GM21723 (cell line): ENCODE data around the gene IL17RE.
"Not testable (repeated sequence)": the region's sequence is repeated elsewhere in the genome, so short reads cannot be mapped to it uniquely, and the experiment has no call there.

ENCODE experiments used
- ATAC-seq: cut with Tn5 transposase; IDR thresholded peaks from one replicate; pipeline ENCODE4 v1.9.1; 2021; ENCODE audit warnings: mild to moderate bottlenecking, moderate library complexity; ENCODE audit not compliant: unreplicated experiment

Gene IL17RE

DNA sequence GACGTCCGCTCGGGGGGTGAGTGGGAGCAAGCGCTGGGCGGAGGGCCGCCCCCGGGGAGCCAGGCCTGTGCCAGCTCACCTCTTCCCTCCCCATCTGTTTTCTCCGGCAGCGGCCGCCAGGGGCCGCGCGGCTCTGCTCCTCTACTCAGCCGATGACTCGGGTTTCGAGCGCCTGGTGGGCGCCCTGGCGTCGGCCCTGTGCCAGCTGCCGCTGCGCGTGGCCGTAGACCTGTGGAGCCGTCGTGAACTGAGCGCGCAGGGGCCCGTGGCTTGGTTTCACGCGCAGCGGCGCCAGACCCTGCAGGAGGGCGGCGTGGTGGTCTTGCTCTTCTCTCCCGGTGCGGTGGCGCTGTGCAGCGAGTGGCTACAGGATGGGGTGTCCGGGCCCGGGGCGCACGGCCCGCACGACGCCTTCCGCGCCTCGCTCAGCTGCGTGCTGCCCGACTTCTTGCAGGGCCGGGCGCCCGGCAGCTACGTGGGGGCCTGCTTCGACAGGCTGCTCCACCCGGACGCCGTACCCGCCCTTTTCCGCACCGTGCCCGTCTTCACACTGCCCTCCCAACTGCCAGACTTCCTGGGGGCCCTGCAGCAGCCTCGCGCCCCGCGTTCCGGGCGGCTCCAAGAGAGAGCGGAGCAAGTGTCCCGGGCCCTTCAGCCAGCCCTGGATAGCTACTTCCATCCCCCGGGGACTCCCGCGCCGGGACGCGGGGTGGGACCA, 30.4 kb downstream of the IL17RE start:
- ATAC-seq, result peak; percentile 71

DNA sequence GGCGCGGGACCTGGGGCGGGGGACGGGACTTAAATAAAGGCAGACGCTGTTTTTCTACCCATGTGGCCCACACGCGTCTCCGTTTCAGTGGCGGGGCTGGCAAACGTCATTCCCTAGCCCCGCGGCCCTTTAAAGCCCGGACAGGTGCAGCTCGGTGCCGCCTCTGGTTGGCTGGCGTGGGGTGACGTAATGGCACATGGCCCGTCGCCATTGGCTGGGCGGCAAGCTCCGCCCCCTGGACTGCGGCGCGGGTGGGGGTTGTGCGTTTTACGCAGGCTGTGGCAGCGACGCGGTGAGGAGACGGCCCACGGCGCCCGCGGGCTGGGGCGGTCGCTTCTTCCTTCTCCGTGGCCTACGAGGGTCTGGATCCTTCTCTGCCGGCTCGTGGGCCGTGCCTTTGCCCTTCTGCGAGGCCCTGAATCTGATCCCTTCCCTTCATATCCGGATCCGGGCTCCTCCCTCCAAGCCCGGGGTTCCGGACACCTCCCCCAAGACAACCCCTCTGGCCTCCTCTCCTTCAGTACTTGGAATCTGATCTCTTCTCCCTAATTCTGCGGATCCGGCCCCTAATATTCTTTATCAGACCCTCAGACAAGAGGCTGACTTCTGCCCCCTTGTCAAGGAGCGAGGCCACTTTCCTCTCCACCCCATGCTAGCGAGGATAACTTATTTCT, 31.1 kb downstream of the IL17RE start, which contains the start of gene CRELD1:
Gene CRELD1 (plus strand): TSS at position 274 of the 674 bp plus-strand sequence. CDS start 605 bp downstream, outside the sequence.
- ATAC-seq, result peak; percentile 92

- ATAC-seq, result no peak
Measured at GRCh38 chr3:9934235-9934621, 31.6 kb downstream of the IL17RE start.

DNA sequence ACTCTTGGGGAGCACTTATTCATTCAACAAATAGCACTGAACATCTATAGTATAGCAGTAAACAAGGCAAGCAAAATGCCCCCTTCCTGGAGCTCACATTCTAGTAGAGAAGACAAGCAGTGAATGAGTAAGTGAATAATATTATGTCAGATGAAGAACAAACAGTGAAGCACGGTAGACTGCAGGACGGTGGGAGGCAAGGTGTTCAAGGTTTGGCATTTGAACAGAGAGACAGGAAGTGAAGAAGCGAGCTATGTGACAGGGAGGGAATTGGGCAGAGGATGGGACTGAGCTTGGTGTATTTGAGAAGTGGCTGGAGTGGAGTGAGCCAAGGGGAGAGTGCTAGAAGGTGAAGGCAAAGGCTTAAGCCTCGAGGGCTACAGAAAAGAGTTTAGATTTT, 32.3 kb downstream of the IL17RE start:
- no peak for ATAC-seq

DNA sequence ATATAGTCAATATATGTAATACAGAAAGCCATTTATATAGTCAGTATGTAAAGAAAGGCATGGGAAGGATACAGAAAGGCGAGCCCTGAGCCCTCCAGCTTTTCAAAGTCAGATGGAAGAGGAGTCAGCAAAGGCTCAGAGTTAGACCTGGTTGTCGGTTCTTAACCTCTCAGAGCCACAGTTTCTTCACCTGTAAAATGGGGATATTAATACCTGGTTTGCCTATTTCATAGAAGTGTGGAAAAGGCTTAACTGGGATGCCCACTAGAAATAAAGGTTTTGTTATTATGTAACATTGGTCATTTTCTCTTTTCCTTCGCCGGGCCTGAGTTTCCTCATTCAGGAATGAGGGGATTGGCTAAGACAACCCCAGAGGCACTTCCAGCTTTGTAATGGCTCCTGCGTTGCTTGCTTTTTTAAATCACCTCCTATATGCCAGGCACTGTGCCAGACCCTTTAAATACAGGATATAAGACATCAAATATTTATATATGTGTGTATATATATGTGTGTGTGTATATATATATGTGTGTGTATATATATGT, 33.4 kb downstream of the IL17RE start:
- no peak for ATAC-seq

GRCh38 chr3:9937486-9938238, 35.0 kb downstream of the IL17RE start:
- ATAC-seq, result no peak

DNA sequence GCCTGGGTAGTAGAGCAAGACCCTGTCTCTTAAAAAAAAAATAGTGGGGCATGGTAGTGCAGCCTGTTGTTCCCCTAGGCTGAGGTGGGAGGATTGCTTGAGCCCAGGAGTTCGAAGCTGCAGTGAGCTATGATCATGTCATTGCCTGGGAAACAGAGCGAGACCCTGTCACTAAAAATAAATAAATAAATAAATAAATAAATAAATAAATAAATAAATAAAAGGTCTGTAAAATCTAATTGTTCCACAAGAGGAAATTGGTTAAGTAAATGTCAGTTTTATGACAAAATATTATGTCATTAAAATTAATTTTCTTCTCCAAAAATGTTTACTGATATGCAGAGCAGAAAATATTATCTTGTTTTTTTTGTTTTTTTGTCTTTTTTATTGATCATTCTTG, 36.3 kb downstream of the IL17RE start:
- ATAC-seq, result no peak

DNA sequence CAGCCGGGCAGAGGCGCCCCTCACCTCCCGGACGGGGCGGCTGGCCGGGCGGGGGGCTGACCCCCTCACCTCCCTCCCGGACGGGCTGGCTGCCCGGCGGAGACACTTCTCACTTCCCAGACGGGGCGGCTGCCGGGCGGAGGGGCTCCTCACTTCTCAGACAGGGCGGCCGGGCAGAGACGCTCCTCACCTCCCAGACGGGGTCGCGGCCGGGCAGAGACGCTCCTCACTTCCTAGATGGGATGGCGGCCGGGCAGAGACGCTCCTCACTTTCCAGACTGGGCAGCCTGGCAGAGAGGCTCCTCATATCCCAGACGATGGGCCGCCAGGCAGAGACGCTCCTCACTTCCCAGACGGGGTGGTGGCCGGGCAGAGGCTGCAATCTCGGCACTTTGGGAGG, 37.3 kb downstream of the IL17RE start:
- ATAC-seq, result not testable (repeated sequence)

- no peak for ATAC-seq
Measured at GRCh38 chr3:9940746-9941145, 38.1 kb downstream of the IL17RE start.

DNA sequence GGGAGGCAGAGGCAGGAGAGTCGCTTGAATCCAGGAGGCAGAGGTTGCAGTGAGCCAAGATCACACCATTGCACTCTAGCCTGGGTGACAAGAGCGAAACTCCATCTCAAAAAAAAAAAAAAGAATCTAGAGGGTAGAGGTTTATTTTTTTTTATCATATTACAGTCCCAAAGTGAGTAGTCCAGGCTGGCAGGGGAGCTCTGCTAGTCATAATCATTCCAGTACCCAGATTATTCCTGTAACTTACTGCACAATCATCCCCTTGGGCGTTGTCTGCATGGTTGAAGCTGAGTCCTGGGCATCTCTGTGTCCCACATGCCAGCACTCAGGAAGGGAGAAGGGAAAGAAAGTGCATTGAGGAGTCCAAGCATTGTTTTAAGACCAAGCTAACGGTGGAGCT, 39.5 kb downstream of the IL17RE start:
- no peak for ATAC-seq

DNA sequence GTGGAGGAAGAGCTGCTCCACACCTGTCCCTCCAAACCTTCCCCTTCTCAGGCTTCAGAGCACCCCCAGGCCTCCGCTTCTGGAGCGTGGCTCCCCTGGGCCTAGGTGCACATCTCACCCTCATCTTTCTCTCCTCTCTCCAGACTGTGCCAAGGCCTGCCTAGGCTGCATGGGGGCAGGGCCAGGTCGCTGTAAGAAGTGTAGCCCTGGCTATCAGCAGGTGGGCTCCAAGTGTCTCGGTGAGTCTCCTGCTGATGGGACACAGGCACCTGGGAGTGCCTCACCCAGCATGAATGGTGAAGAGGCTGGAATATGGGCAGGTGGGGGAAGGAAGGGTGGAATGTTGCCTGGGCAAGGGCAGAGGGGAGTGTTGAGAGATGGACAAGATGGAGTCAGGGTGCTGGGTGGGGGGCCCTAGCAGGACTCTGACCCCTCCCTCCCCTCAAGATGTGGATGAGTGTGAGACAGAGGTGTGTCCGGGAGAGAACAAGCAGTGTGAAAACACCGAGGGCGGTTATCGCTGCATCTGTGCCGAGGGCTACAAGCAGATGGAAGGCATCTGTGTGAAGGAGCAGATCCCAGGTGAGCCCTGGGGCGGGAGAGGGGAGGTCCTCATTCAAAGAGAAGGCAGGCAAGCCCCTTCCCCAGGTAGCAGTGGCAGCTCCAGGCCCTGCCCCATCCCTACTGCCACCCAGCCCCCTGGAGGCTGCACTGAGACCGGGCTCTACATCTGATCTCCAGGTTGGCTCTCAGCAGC, 40.5 kb downstream of the IL17RE start:
- no peak for ATAC-seq

DNA sequence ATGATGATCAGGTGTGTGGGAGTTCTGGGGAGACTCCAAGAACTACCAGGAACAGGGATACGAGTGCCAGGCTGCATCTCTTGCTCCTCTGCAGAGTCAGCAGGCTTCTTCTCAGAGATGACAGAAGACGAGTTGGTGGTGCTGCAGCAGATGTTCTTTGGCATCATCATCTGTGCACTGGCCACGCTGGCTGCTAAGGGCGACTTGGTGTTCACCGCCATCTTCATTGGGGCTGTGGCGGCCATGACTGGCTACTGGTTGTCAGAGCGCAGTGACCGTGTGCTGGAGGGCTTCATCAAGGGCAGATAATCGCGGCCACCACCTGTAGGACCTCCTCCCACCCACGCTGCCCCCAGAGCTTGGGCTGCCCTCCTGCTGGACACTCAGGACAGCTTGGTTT, 41.6 kb downstream of the IL17RE start:
- ATAC-seq, result no peak

- ATAC-seq, result no peak
Measured at GRCh38 chr3:9945358-9945757, 42.7 kb downstream of the IL17RE start.

DNA sequence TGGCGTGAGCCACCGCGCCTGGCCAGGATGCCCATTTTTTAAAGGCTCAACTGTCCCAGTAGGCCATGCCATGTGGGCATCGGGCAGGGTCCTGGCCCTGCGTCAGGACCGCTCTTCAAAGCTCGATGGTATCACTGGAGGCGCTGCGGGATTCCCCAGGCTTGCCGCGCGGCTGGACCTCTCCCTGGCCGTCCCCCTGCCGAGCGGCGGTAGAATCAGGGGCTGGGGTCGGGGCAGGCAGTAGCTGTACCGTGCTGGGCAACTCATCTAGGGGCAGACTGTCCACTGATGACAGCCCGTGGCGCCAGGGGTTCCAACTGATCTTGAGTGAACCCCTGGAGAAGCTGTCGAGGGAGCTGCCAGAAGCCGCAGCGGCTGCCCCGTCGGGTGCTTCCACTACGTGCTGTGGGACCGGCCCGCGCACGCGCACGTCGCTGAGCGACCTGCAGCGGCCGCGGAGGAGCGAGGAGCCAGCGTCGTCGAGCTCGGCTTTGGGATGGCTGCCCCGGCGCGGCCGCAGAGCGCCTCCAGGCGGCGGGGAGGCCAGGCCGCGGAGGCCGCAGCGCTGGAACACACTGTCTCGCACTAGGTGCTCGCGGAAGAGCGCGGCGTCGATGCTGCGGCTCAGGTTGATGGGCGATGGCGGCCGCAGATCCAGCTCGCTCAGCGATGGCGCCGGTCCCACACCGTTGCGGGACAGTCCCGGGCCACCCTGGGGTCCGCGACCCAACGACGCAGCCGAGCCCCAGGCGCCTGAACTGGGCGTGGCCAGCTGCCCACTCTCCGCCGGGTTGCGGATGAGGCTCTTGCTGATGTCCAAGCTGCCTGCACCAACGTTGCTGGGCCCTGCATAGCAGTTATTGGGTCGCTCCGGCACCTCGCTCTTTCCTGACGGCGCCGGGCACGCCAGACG, 43.7 kb downstream of the IL17RE start:
- peak; percentile 50 for ATAC-seq

GRCh38 chr3:9947025-9947995, 44.7 kb downstream of the IL17RE start:
- no peak for ATAC-seq

DNA sequence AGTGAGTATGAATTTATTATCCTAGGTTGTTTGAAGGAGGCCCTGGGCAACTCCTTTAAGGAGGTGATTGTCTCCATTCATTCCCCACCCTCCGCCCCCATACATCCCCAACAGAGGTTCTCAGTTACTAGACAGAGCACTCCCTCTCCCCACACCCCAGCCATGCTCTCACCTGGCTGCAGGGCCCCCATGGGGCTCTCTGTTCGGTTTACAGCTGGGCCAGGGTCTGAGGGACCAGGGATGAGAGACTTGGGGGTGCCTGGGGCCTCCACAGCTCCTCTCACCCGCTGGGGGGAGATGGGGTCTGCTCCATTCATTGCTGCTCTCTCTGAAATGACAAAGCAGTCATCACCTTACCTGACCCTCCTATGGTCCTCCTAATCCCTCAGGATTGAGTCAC, 45.9 kb downstream of the IL17RE start:
- no peak for ATAC-seq

GRCh38 chr3:9949115-9949514, 46.5 kb downstream of the IL17RE start:
- ATAC-seq, result no peak

DNA sequence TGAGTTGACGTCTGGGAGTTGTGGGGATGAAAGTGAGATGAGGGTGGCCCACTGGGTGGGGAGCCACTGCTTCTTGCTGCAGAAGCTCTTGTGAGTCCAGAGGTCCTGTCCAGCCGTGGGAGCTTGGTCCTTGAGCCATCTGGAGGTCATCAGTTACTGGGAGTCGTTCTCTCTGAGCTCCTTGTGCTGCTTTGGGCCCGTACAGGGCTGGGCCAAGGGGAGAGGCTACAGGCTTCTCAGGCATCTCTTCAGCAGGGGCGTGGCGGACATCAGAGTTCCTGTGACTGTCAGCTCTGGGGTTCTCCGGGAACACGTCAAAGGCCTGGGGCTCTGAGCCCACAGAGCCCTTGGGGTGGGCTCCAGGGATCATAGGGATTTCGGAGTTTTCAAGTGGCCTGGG, 47.0 kb downstream of the IL17RE start:
- ATAC-seq, result no peak

GRCh38 chr3:9951126-9951525, 48.5 kb downstream of the IL17RE start:
- peak; percentile 45 for ATAC-seq
